ENCODE results near the gene FBXO41. TPM values are rescaled to one million over a fixed set of nuclear protein-coding genes. Genes with fewer than 3 reads are reported as not detected.

FBXO41 gene
- total RNA-seq, 2 experiments from 2014 or later: 20.4 to 57.9 TPM

DNA sequence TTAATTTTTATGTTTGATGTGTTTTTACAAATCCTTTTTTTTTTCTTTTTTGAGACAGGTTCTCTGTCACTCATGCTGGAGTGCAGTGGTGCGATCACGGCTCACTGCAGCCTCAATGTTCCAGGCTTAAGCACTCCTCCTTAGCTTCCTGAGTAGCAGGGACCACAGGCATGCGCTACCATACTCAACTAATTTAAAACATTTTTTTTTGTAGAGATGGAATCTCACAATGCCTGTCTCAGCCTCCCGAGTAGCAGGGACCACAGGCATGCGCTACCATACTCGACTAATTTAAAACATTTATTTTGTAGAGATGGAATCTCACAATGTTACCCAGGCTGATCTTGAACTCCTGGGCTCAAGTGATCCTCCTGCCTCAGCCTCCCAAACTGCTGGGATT is 78.7 kb downstream of the FBXO41 start:
- Histone ChIP-seq H3K9me3 (ENCODE audit: low read length) (no peaks in the 10 kb centered on the region), H3K36me3 (ENCODE audit: insufficient read depth, low read length) (no peaks in the 10 kb centered on the region), H2AFZ (ENCODE audit: low read length) (no peak overlapping the region), H3K27ac (ENCODE audit: low read depth, low read length, poor library complexity, severe bottlenecking) (no peak overlapping the region), H3K4me2 (ENCODE audit: low read length) (no peak overlapping the region), H3K9me2 (ENCODE audit: insufficient read depth, low read length) (no peaks in the 10 kb centered on the region), H3K79me2 (ENCODE audit: insufficient read depth, low read depth, low read length) (no peaks in the 10 kb centered on the region), H4K20me1 (ENCODE audit: insufficient read depth, low read length) (no peaks in the 10 kb centered on the region), H3K4me3 (ENCODE audit: low read depth, low read length, poor library complexity, severe bottlenecking) (no peak overlapping the region), H3K4me1 (ENCODE audit: insufficient read depth, low read length, poor library complexity, severe bottlenecking) (no peaks in the 10 kb centered on the region)
- no TSS peak for BruUV-seq (replicated peaks)
- CTCF ChIA-PET (ENCODE audit: unreplicated experiment): no interaction called here
- intact Hi-C loops (cut with micrococcal nuclease; ENCODE audit: unreplicated experiment): no loop called here
- POLR2A ChIA-PET: no interaction called here
- DNase-seq (ENCODE audit: low spot score): no peak
- TF ChIP-seq EZH2phosphoT487 (IDR thresholded peaks at IDR 0.05; ENCODE audit: borderline replicate concordance, low read depth, low read length) (no peak), CTCF (conservative IDR thresholded peaks at IDR 0.05; ENCODE audit: low read length) (no peak)

Small RNA genes lying within 50 kb of the gene (small RNA-seq; reads per million reads assigned to genes)
- not detected for gene RNU6-111P

Other genes with a start within 250 kb of the FBXO41 start
- gene SFXN5, start 212.8 kb downstream of the FBXO41 start, total RNA-seq (2014; rRNA removed; shearing (Covaris generic)): 4.5 and 7.8 TPM in 2 replicates
- 9.9 and 10.5 TPM in 2 replicates for gene SFXN5, start 212.8 kb downstream of the FBXO41 start, total RNA-seq (2022)
- 0.05 and 0.13 TPM in 2 replicates for gene RAB11FIP5, start 171.5 kb downstream of the FBXO41 start, total RNA-seq (2014; rRNA removed; shearing (Covaris generic))
- gene RAB11FIP5, start 171.5 kb downstream of the FBXO41 start, total RNA-seq (2022): 0.66 TPM in 1 of 2 replicates, not detected in the other
- gene NOTO, start 81.9 kb downstream of the FBXO41 start, total RNA-seq (2014; rRNA removed; shearing (Covaris generic)): not detected in 2 replicates
- gene NOTO, start 81.9 kb downstream of the FBXO41 start, total RNA-seq (2022): not detected in 2 replicates
- 32.9 and 42.2 TPM in 2 replicates for gene SMYD5, start 70.2 kb downstream of the FBXO41 start, total RNA-seq (2014; rRNA removed; shearing (Covaris generic))
- 33.2 and 38.2 TPM in 2 replicates for gene SMYD5, start 70.2 kb downstream of the FBXO41 start, total RNA-seq (2022)
- gene PRADC1, start 51.2 kb downstream of the FBXO41 start, total RNA-seq (2014; rRNA removed; shearing (Covaris generic)): 25.3 and 25.9 TPM in 2 replicates
- gene PRADC1, start 51.2 kb downstream of the FBXO41 start, total RNA-seq (2022): 20.6 and 23.0 TPM in 2 replicates
- gene CCT7, start 50.2 kb downstream of the FBXO41 start, total RNA-seq (2014; rRNA removed; shearing (Covaris generic)): 334 and 378 TPM in 2 replicates
- 307 and 347 TPM in 2 replicates for gene CCT7, start 50.2 kb downstream of the FBXO41 start, total RNA-seq (2022)
- gene EGR4, start 9.1 kb upstream of the FBXO41 start, total RNA-seq (2014; rRNA removed; shearing (Covaris generic)): not detected in 2 replicates
- not detected in 2 replicates for gene EGR4, start 9.1 kb upstream of the FBXO41 start, total RNA-seq (2022)
- gene ALMS1, start 101.4 kb upstream of the FBXO41 start, total RNA-seq (2014; rRNA removed; shearing (Covaris generic)): 57.8 and 58.7 TPM in 2 replicates
- 35.5 and 37.8 TPM in 2 replicates for gene ALMS1, start 101.4 kb upstream of the FBXO41 start, total RNA-seq (2022)

Measured in OCI-LY7 (cell line).